GM23338 (cell line): Measurements from ENCODE around the gene FLYWCH1. TPM values are rescaled to one million over a fixed set of nuclear protein-coding genes. Genes with fewer than 3 reads are reported as not detected.
A peak's percentile ranks its signal among the peaks of the same experiment; 100 is the strongest.
"Not testable (repeated sequence)": the region's sequence is repeated elsewhere in the genome, so short reads cannot be mapped to it uniquely, and the experiment has no call there.

Experiments
- ATAC-seq: fragments of 200-7000 bp; cut with Tn5 transposase; 3 replicates; pipeline ENCODE4 v1.9.1; 2020
- DNase-seq: peaks from one replicate; pipeline ENCODE4 v3.0.0-alpha.2; 2015; ENCODE audit warnings: low spot score
- H2AFZ ChIP-seq: fragments of 200-600 bp; sonication (generic); 2 replicates; pipeline ENCODE4 v1.8.0; 2016; ENCODE audit warnings: antibody characterized with exemption, mild to moderate bottlenecking, moderate library complexity
- H3F3A ChIP-seq: fragments of 200-600 bp; sonication (generic); replicated peaks from 2 replicates; pipeline ENCODE4 v1.8.0; 2017; ENCODE audit warnings: antibody characterized with exemption, mixed run types, low read depth
- H3K27ac ChIP-seq: fragments of 200-600 bp; sonication (generic); 2 replicates; pipeline ENCODE4 v1.6.1; 2016; ENCODE audit warnings: low read depth
- H3K27me3 ChIP-seq: fragments of 200-600 bp; sonication (generic); 2 replicates; pipeline ENCODE4 v1.8.0; 2016; ENCODE audit warnings: mild to moderate bottlenecking, mixed run types, moderate library complexity; ENCODE audit not compliant: insufficient read depth
- H3K36me3 ChIP-seq: fragments of 200-600 bp; sonication (generic); 2 replicates; pipeline ENCODE4 v1.8.0; 2016; ENCODE audit warnings: mild to moderate bottlenecking; ENCODE audit not compliant: insufficient read depth
- H3K4me1 ChIP-seq: fragments of 200-600 bp; sonication (generic); 2 replicates; pipeline ENCODE4 v1.8.0; 2016; ENCODE audit warnings: mild to moderate bottlenecking, moderate library complexity; ENCODE audit not compliant: insufficient read depth
- H3K4me2 ChIP-seq: fragments of 200-600 bp; sonication (generic); 2 replicates; pipeline ENCODE4 v1.7.1; 2017; ENCODE audit warnings: mixed run types
- H3K4me3 ChIP-seq: fragments of 200-600 bp; sonication (generic); 2 replicates; pipeline ENCODE4 v1.6.1; 2016; ENCODE audit warnings: mixed run types
- H3K79me2 ChIP-seq: fragments of 200-600 bp; sonication (generic); replicated peaks from 2 replicates; pipeline ENCODE4 v1.8.0; 2017; ENCODE audit warnings: mild to moderate bottlenecking; ENCODE audit not compliant: insufficient read depth
- H3K9me2 ChIP-seq: fragments of 200-600 bp; sonication (generic); 2 replicates; pipeline ENCODE4 v1.8.0; 2017; ENCODE audit not compliant: insufficient read depth
- H4K20me1 ChIP-seq: fragments of 200-600 bp; sonication (generic); replicated peaks from 2 replicates; pipeline ENCODE4 v1.8.0; 2017; ENCODE audit warnings: mild to moderate bottlenecking; ENCODE audit not compliant: insufficient read depth
- H3K27ac Mint-ChIP-seq: 2 replicates; pipeline ENCODE4 v1.8.0; 2020; ENCODE audit warnings: inconsistent platforms, mild to moderate bottlenecking, moderate library complexity, mixed read lengths
- H3K27me3 Mint-ChIP-seq: 3 replicates; pipeline ENCODE4 v1.8.0; 2022; ENCODE audit warnings: low read depth, mild to moderate bottlenecking, moderate library complexity, mixed read lengths, inconsistent platforms; ENCODE audit not compliant: insufficient read depth, poor library complexity
- H3K36me3 Mint-ChIP-seq: 3 replicates; pipeline ENCODE4 v1.8.0; 2021; ENCODE audit warnings: low read depth, mild to moderate bottlenecking, inconsistent platforms, moderate library complexity, mixed read lengths
- H3K4me1 Mint-ChIP-seq: 3 replicates; pipeline ENCODE4 v1.8.0; 2020; ENCODE audit warnings: mild to moderate bottlenecking, inconsistent platforms, mixed read lengths
- H3K4me3 Mint-ChIP-seq: 3 replicates; pipeline ENCODE4 v1.8.0; 2021; ENCODE audit warnings: moderate library complexity, mild to moderate bottlenecking, inconsistent platforms, mixed read lengths
- H3K9me3 Mint-ChIP-seq: 3 replicates; pipeline ENCODE4 v1.8.0; 2020; ENCODE audit warnings: moderate library complexity, mild to moderate bottlenecking, inconsistent platforms, mixed read lengths
- CREB1 ChIP-seq: fragments of 250-450 bp; sonication (Bioruptor Pico); IDR thresholded peaks from 2 replicates; pipeline ENCODE4 v1.5.0; 2020; ENCODE audit warnings: low read depth, mild to moderate bottlenecking, moderate library complexity
- CTCF ChIP-seq, 2 experiments: fragments of 200-600 bp in 1 of 2; sonication (generic) in 1 of 2; conservative IDR thresholded peaks; 2 replicates each; pipeline versions ENCODE4 v1.5.1 to v1.6.1; 2016 to 2017; ENCODE audit warnings: antibody characterized with exemption in 2 of 2, low read depth in 2 of 2, mild to moderate bottlenecking in 2 of 2, moderate library complexity in 1 of 2
- REST ChIP-seq: IDR thresholded peaks from one replicate; pipeline ENCODE4 v1.6.1; 2018; ENCODE audit warnings: antibody characterized with exemption; ENCODE audit not compliant: unreplicated experiment
- polyA plus RNA-seq: library from polyadenylated mRNA; unstranded; fragments of >200 nt; fragmentation: Nextera tagmentation; extraction: Ambion mirVana; gene quantifications from 2 replicates; pipeline ENCODE4 v1.2.1, GENCODE V29; 2016
- total RNA-seq: library from RNA; depleted of rRNA; stranded (reverse); fragments of >200 nt; shearing (Covaris generic); gene quantifications from 2 replicates; pipeline ENCODE4 v1.2.3, GENCODE V29; 2014

The FLYWCH1 gene
- total and polyA plus RNA-seq, 2 experiments from 2014 or later, result 6.0 to 29.3 TPM

GRCh38 chr16:2905988-2906387 is 5.7 kb upstream of the FLYWCH1 start:
- Histone ChIP-seq H3K4me2 (peak overlapping the region; percentile 66; the same call in 1 of the 2 replicates), H3K36me3 (no peaks in the 10 kb centered on the region), H3F3A (peaks cover 7% of the 10 kb centered on the region; the same call in 1 of the 2 replicates), H2AFZ (no peak overlapping the region; the same call in 1 of the 2 replicates), H3K27me3 (no peaks in the 10 kb centered on the region), H3K4me3 (peak overlapping the region; percentile 38; the same call in 1 of the 2 replicates), H3K9me2 (no peaks in the 10 kb centered on the region), H3K4me1 (peaks cover 1% of the 10 kb centered on the region), H4K20me1 (no peaks in the 10 kb centered on the region), H3K79me2 (no peaks in the 10 kb centered on the region), H3K27ac (0 out of 2 replicates have a peak overlapping the region, but pooled peaks have one; percentile 75)
- peak overlapping the region; percentile 61 for H3K4me3 Mint-ChIP-seq
- H3K27me3 Mint-ChIP-seq, result peaks cover 17% of the 10 kb centered on the region
- DNase-seq (no peak), ATAC-seq (peak; percentile 78)
- TF ChIP-seq REST (no peak), CREB1 (CRISPR knock-in tag) (0 out of 2 replicates have a peak, but pooled peaks have one; percentile 27)
- H3K4me1 Mint-ChIP-seq, result peaks cover 17% of the 10 kb centered on the region
- H3K27ac Mint-ChIP-seq, result peak overlapping the region; percentile 91
- no peaks in the 10 kb centered on the region for H3K36me3 Mint-ChIP-seq
- H3K9me3 Mint-ChIP-seq, result peaks cover 10% of the 10 kb centered on the region

- H3K4me1 ChIP-seq, H4K20me1 ChIP-seq, H3K4me3 Mint-ChIP-seq, H3K9me3 Mint-ChIP-seq, H3K27me3 ChIP-seq, H2AFZ ChIP-seq, H3F3A ChIP-seq, H3K4me2 ChIP-seq, ATAC-seq, H3K36me3 Mint-ChIP-seq, H3K36me3 ChIP-seq, H3K4me3 ChIP-seq, H3K79me2 ChIP-seq, H3K9me2 ChIP-seq, H3K27ac ChIP-seq: not testable (repeated sequence)
- H3K4me1 Mint-ChIP-seq, result peaks cover 21% of the 10 kb centered on the region
- DNase-seq, result peak; percentile 70
- peaks cover 20% of the 10 kb centered on the region for H3K27me3 Mint-ChIP-seq
- peak; percentile 31; the same call in 1 of the 2 replicates for TF ChIP-seq CREB1 (CRISPR knock-in tag)
- peak; percentile 39 to 69 for TF ChIP-seq CTCF (conservative IDR thresholded peaks at IDR 0.05; ENCODE audit: low read depth in 2 of 2)
- peak overlapping the region; percentile 43; the same call in 1 of the 2 replicates for H3K27ac Mint-ChIP-seq
Observed at GRCh38 chr16:2907084-2907753, 4.5 kb upstream of the FLYWCH1 start.
